Measurements from ENCODE around the gene SYCP1.
"Not testable (repeated sequence)": the region's sequence is repeated elsewhere in the genome, so short reads cannot be mapped to it uniquely, and the experiment has no call there.

The SYCP1 gene

DNA sequence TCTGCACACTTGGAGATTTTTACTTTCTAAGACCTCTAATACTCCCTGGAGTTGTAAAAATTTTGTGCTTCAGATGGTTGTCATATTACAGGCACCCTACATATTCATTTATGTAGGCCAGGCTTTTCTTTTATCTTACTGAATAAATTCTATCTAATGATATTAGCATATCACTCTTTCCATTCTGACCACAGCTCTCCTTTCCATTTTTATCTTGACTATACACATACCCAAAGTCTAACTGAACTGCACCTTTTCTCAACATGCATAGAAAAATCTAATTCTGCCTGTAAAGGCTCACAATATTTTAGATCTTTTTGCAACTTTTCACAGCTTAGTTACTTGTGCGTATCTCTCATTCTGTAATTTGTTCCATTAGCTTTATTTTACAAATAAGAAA is 122.2 kb downstream of the SYCP1 start:
- no peak for DNase-seq

DNA sequence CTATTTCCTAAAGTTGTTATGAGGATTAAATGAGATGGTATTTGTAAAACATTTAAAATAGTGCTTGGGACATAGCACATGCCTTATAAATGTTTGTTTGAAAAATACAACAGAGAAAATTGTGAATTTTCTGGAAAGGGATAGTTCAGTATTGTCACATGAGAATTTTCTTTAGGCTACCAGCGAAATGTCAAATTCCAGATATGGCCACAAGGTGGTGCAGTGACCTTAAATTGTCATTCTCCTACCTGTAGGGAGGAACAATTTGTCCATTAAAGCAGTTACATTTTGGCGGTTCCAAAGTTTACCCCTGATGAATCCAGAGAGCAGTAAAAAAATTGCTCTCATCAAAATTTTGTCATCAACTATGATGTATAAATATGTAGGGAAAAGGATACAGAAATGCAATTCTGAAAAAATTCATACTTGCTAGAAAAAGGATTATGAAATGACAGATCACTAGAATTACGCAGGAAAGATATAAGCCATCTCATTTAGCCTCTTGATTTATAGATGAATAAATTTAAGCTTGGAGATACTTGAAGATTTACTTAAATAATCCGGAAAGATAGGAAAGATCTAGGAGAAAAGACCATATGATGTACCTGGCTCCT is 124.7 kb downstream of the SYCP1 start:
- DNase-seq: no peak

DNA sequence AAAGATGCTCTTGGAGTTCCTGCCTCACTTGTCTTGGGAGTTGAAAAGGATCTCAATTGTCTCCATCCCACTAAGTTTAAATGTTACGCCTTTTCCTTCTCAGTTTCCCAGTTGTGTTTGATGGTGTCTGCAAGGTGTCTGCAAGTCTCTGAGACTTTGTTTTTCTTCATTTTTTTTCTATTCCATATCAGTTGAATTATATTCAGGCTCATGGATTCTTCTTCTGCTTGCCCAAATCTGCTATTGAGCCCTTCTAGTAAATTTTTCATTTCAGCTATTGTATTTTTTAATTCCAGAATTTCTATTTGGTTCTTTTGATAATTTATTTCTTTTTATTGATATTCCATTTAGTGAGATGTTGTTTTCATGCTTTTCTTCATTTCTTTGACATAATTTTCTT is 127.6 kb downstream of the SYCP1 start:
- DNase-seq: no peak

DNA sequence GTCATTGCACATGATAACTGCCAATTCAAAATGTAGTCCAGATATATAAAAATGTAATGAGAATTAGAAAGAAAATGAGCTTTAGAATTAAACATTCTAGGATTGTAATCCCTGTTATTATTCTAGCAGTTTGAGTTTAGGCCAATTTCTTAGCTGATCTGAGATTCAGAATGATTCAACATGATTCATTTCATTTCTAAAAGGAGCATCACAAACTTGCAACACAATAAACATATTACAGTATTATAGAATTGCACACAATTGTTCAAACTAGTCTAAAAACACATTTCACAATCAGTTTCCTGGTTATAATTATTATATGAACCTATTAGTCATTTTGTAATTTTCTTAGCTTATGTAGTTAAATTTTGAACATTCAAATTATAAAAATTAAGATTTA is 131.6 kb downstream of the SYCP1 start:
- DNase-seq: no peak

DNA sequence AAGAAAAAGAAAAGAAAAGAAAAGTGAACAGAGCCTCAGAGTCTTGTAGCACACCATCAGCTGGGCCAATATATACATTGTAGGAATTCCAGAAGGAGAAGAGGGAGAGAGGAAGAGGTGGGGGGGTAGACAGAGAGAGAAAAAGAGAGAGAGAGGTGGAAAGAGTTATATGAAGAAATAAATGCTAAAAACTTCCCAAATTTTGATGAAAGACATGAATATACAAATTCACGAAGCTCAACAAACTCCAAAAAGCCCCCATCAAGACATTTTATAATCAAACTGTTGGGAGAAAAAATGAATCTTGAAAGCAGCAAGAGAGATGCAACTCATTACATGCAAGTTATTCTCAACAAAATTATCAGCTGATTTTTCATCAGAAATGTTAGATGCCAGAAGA is 133.4 kb downstream of the SYCP1 start:
- DNase-seq: no peak

DNA sequence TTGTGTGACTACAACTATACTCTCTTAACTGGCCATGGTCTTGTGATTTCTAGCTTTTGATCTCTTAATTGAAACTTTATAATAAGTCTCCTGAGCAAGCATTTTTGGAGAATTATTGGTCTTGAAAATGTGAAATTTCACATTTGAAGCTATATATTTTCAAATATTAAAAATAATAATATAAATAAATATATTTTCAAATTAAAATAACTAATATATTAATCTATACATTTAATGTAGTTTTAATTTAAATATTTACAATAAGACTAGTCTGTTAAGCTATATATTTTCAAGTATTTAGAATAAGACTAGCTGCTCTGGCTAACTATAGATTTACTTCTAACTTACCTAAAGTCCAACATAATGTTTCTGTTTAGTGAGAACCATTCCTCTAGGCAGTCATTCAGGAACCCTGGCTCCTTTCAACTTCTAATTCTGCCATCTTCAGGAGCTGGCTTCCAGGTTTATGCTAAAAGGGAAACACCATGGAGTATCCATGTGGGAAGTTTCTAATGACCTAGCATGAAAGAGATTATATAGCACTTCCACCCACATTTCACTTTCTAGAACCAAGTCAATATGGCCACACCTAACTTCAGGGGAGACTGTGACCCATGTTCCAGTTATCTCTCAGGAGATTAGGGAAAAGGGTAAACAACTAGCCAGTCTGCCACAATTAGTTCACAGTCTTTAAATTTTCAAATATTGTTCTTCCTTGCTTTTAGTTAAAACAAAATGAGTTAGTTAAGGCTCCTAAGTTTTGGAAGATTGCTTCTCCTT is 143.0 kb downstream of the SYCP1 start:
- no peak for DNase-seq

DNA sequence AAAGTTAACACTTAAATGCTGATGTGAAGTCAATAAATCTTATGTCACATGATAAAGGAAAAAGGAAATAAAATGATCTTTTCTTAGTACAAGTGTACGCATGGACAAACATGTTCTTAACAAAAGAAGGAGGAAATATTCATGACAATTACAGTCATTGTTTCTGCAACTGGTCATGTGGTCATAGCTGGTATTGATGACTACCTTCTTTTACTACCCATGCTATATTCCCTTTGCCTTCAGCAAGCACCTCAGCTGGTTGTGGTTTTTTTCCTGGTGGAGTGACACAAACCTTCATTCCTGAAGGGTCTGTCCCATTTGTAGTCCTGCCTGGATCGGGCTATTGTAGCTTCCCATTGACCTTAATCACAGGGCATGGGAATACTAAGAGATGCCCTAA is 151.5 kb downstream of the SYCP1 start:
- no peak for DNase-seq

DNA sequence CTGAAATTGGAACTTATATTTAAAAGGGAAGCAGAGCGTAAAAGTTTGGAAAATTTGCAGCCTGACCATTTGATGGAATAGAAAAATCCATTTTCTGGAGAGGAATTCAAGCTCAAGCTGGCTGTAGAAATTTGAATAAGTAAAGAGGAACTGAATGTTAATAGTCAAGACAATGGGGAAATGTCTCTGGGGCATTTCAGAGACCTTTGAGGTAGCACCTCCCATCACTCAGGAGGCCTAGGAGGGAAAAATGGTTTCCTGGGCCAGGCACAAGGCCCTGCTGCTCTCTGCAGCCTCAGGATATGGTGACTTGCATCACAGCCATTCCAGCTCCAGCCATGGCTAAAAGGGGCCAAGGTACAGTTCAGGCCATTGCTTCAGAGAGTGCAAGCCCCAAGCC is 157.3 kb downstream of the SYCP1 start:
- no peak for DNase-seq

DNA sequence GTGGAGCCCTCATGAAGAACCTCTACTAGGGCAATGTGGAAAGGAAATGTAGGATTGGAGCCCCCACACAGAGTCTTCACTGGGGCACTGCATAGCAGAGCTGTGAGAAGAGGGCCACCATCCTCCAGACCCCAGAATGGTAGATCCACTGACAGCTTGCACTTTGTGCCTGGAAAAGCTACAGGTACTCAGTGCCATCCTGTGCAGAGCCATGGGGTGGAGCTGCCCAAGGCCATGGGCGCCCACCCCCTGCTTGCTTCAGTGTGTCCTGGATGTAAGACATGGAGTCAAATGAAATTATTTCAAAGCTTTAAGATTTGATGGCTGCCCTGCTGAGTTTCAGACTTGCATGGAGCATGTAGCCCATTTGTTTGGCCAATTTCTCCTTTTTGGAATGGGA is 157.8 kb downstream of the SYCP1 start:
- DNase-seq: no peak

DNA sequence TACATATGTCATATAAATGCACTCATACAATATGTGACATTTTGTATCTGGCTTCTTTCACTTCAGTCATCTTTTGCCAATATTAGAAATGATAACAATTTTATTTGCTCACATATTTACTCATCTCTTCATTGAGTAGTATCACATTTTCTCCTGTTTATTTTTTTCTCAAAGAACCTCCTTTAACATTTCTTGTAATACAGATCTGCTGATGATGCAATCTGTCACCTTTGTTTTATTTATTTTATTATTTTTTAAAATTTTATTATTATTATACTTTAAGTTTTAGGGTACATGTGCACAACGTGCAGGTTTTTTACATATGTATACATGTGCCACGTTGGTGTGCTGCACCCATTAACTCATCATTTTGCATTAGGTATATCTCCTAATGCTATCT is 159.1 kb downstream of the SYCP1 start:
- DNase-seq: no peak

DNA sequence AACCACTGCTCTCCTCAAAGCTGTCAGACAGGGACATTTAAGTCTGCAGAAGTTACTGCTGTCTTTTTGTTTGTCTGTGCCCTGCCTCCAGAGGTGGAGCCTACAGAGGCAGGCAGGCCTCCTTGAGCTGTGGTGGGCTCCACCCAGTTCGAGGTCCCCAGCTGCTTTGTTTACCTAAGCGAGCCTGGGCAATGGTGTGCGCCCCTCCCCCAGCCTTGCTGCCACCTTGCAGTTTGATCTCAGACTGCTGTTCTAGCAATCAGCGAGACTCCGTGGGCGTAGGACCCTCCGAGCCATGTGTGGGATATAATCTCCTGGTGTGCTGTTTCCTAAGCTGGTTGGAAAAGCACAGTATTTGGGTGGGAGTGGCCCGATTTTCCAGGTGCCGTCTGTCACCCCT is 164.9 kb downstream of the SYCP1 start:
- DNase-seq: not testable (repeated sequence)

DNA sequence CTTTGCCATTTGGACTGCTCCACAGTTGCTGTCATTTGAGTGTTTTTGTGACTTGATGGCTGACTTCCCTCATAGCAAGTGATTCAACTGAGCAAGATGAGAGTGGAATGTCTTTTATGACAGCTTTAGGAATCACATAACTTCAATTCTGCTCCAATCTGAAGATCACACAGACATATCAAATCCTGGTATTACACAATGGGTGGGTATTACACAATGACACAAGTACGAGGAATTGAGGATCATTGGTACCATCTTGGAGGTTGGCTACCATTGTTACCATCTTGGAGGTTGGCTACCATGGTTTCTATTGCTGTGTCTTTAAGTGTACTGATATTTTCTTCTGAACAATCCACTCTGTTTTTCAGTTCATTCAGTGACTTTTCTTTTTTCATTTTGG is 166.5 kb downstream of the SYCP1 start:
- no peak for DNase-seq

DNA sequence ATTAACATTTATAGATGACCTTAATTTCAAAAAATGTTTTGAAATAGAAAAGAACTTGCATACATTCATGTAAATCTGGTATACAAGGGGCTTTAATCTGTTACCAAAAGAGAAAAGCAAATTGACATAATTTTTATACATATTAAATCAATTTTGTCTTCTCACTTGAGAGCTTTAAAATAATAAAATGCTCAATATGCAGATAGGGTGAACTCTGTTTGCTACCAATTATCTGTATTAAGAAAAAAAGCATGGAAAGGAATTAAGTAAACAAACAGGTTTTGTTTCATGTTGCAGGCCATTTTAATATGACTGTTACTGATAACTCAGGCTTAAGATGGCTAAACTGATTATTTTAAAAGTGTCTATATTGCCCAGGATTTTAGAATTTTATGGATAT is 168.9 kb downstream of the SYCP1 start:
- DNase-seq: no peak

DNA sequence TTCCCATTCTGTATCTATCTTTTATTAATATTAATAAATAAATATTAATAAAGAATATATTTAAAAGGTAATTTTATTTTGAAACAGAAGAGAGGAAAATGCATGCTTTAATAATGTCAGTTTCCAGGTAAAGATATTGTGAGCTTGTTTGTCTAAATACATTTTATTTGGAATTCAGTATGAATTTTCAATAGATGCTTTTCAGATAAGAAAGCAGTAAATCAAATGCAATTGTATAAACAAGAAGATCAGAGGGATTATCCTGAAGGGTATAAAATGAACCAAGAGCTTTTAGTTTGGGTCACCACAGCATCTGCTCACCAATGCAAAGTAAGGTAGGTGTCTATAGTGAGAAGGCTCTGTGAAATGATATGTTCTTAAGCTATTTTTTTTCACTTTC is 174.9 kb downstream of the SYCP1 start, which contains the start of gene TSHB:
TSHB (plus strand) TSS at position 301 of the 400 bp plus-strand sequence. CDS start 3,537 bp downstream, outside the sequence.
- no peak for DNase-seq

DNA sequence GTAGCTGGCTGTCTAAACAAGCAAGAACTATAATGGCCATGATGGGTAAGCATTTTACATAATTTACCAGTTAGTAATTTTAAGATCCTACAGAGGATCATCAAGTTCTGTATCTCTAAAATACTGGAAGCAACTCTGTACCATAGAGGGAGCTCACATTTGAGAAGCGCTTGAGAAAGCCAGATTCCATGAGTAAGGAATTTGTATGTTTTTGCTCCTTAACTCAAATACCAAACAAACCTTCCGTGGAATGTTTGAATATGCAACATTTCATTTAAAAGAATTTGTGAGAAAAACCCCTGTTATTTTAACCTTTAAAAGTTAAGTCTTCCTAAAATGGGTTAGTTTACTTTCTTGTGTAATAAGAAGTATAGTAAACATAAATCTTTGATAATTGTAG is 176.9 kb downstream of the SYCP1 start:
- no peak for DNase-seq

DNA sequence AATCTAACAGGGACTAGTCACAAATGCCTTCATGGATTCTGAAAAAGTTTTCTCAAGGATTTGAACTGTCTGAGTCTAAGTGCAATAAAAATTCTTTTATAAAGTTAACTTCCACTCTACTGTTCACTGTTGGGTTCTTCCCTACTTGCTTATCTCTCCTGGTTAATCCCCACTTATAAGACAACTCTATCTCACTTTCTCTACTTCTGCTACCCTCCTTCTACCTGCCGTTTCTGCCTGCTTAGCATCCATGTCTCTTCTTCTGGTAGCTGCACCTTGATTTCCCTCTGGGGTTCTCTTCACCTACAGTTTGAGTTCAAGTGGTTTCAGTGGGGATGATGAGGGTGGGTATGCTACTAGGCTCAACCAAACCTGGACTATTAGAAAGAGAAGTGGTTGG is 181.0 kb downstream of the SYCP1 start:
- no peak for DNase-seq

DNA sequence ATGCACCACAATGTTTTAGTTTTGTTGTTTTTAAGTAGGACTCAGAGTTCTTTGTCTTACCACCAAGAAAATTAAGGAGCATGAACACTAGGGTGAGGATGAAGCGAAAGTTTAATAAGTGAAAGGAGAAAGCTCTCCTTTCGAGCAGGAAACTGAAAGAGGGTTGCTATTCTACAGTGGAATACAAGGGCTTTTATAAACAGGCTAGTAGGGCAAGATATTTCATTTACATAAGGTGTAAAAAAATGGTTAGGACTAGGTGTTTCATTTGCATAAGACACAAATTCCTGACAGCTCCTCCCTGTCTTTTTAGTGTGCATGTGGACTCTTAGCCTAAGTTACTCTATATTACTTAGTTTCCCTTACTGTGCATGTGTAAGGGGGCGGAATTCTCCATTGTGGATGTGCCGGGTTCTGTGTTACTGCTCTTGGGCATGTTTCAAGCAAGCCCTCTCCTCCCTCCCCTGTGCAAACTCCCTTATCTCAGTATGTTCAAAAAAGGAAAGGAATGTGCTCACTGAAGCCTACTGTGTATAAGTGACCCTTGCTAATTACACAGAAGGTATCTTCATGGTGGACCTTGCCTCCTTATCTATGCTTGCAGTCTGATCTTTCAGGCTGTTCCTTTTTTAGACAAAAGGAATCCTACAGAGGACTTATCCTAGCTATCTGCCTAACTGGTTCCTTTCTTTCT is 182.3 kb downstream of the SYCP1 start:
- DNase-seq: no peak

DNA sequence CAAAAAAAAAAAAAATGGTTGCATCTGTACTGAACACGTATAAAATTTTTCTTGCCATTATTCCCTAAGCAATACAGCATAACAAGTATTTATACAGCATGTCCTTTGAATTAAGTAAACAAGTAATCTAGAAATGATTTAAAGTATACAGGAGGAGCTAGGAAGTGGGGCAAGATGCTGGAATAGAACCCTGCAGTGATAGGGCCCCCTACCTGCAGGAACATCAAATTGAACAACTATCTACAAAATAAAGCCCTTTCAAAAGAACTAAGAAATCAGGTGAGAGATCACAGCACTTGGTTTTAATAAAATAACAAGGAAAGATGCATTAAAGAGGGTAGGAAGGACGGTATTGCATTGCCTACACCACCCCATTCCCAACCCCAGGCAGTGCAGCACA is 185.8 kb downstream of the SYCP1 start:
- DNase-seq: no peak

DNA sequence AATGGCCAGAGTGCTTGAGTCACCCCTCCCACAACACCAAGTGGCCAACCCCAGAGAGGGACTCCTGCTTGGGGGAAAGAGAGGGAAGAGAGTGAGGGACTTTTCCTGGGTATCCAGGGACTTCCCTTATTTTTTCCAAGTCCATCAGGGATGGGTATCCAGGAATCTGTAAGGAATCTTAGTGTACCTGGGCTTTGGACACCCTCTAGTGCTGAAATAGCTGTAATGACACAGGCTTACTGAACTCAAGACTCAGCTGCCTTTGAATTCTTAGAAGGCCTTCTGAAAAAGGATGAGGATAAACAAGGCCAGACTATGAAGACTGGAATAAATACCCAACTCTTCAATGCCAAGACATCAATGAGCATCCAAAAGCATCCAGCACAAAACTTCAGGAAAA is 187.0 kb downstream of the SYCP1 start:
- DNase-seq: no peak
